Body of pancreas (tissue), 4 donors: Measurements from ENCODE around the gene MRTFA.

Experiments used
- POLR2A ChIP-seq, 3 donors: fragments of 450-650 bp; IDR thresholded peaks; one replicate each; pipeline ENCODE4 v1.6.1; 2016; ENCODE audit warnings: antibody characterized with exemption in 3 of 3, mild to moderate bottlenecking in 2 of 3
- TF ChIP-seq, protein P1 (sequence below), 7 experiments: fragments of 450-650 bp in 4 of 7; fragments of 200-600 bp in 3 of 7; sonication (generic) in 3 of 7; IDR thresholded peaks; one replicate each; pipeline ENCODE4 v1.5.1; 2016 to 2019; ENCODE audit warnings: antibody characterized with exemption in 7 of 7

- no peak for TF ChIP-seq POLR2A (IDR thresholded peaks at IDR 0.05)
- TF ChIP-seq, protein P1, sequence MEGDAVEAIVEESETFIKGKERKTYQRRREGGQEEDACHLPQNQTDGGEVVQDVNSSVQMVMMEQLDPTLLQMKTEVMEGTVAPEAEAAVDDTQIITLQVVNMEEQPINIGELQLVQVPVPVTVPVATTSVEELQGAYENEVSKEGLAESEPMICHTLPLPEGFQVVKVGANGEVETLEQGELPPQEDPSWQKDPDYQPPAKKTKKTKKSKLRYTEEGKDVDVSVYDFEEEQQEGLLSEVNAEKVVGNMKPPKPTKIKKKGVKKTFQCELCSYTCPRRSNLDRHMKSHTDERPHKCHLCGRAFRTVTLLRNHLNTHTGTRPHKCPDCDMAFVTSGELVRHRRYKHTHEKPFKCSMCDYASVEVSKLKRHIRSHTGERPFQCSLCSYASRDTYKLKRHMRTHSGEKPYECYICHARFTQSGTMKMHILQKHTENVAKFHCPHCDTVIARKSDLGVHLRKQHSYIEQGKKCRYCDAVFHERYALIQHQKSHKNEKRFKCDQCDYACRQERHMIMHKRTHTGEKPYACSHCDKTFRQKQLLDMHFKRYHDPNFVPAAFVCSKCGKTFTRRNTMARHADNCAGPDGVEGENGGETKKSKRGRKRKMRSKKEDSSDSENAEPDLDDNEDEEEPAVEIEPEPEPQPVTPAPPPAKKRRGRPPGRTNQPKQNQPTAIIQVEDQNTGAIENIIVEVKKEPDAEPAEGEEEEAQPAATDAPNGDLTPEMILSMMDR (IDR thresholded peaks at IDR 0.05) = no peak
Observed at GRCh38 chr22:40676644-40677043, 40.1 kb upstream of the MRTFA start.
